GM12874 (cell line): ENCODE results near the gene SPACDR.

Experiments used
- CTCF ChIP-seq: IDR thresholded peaks from 2 replicates; pipeline ENCODE4 v1.5.1; 2011; ENCODE audit warnings: low read depth, mild to moderate bottlenecking, control low read depth, low read length, moderate library complexity; ENCODE audit not compliant: insufficient read depth

Gene SPACDR

GRCh38 chr7:100449190-100449795, 14.8 kb downstream of the SPACDR start:
- no peak for TF ChIP-seq CTCF

- TF ChIP-seq CTCF: no peak
These were observed 18.0 kb downstream of the SPACDR start for GRCh38 chr7:100446040-100446439.

- TF ChIP-seq CTCF: no peak
These were observed 19.5 kb downstream of the SPACDR start for GRCh38 chr7:100444311-100445278.

- TF ChIP-seq CTCF: no peak
These were observed 20.8 kb downstream of the SPACDR start for GRCh38 chr7:100443096-100443840.

GRCh38 chr7:100441641-100442535, 22.2 kb downstream of the SPACDR start:
- TF ChIP-seq CTCF: no peak

GRCh38 chr7:100438172-100438571, 25.9 kb downstream of the SPACDR start:
- no peak for TF ChIP-seq CTCF
